Measurements from ENCODE around the gene DICER1.

- TF ChIP-seq POLR2AphosphoS5 (IDR thresholded peaks at IDR 0.05) (no peak), POLR2A (IDR thresholded peaks at IDR 0.05) (no peak)
- TF ChIP-seq, protein P1, sequence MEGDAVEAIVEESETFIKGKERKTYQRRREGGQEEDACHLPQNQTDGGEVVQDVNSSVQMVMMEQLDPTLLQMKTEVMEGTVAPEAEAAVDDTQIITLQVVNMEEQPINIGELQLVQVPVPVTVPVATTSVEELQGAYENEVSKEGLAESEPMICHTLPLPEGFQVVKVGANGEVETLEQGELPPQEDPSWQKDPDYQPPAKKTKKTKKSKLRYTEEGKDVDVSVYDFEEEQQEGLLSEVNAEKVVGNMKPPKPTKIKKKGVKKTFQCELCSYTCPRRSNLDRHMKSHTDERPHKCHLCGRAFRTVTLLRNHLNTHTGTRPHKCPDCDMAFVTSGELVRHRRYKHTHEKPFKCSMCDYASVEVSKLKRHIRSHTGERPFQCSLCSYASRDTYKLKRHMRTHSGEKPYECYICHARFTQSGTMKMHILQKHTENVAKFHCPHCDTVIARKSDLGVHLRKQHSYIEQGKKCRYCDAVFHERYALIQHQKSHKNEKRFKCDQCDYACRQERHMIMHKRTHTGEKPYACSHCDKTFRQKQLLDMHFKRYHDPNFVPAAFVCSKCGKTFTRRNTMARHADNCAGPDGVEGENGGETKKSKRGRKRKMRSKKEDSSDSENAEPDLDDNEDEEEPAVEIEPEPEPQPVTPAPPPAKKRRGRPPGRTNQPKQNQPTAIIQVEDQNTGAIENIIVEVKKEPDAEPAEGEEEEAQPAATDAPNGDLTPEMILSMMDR (IDR thresholded peaks at IDR 0.05): no peak
These were observed 342 bp downstream of the DICER1 start for GRCh38 chr14:95157048-95157326.
